ENCODE data around the gene DNM1L. TPM values are rescaled to one million over a fixed set of nuclear protein-coding genes. Genes with fewer than 3 reads are reported as not detected.
A peak's percentile ranks its signal among the peaks of the same experiment; 100 is the strongest.
"Not testable (repeated sequence)": the region's sequence is repeated elsewhere in the genome, so short reads cannot be mapped to it uniquely, and the experiment has no call there.

DNM1L gene
- total RNA-seq, 1 donor = 36.4 TPM

DNA sequence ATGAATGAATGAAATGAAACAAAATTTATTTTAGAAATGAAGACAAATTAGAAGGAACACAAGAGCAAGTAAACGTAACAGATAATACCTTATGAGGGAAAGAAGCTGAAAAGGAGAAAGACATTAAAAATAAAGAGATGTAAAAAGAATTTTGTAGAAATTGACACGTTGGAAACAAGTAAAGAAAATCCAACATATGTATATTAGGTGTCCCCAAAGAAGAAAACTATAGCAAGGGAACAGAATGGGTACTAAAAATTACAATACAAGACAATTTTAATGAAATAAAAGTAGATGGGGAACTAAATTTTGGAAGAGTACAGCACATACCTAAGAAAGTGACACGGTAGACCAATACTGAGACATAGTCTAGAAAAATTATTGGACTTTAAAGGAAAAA, 16.7 kb downstream of the DNM1L start:
- DNase-seq (ENCODE audit: low read depth in 2 of 3, low spot score in 2 of 3) = no peak

DNA sequence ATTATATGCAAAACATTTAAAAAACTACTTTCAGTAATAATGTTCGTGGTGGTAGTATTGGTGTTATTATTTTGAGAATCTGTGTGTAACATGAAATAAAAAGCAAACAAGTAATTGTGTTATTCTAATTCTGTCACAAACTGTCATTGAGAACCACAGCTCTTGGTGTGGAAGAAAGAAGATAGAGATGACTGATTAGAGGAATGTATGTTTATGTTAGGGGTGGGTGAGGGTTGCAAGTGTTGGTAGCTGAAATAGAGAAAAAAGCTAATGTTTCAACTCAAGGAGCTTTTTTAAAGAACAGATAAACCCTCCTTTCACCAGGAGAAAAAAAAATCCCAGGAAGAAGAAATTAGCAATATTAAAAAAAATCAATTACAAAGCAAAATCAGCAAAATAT, 18.3 kb downstream of the DNM1L start:
- no peak for DNase-seq (ENCODE audit: low read depth in 2 of 3, low spot score in 2 of 3)

DNA sequence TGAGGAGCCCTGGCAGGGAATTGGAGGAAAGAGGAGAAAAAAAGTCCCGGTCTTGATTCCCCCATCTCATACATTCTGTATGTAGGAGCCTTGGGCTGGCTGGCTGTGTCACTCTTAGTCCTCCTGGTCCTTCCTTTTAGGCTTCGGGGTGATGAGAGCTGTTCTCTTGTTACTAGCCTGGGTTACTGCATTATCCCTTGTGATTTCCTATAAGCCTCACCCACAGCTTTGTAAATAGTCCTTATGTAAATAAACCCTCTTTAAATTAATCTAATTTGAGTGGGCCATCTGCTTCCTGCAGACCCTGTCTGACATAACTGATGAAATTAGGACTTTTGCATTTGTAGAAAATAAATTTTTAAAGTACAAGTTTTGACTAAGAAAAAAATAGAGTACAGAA, 19.2 kb downstream of the DNM1L start:
- peak in 1 of 3 donors; percentile 31 for DNase-seq (ENCODE audit: low read depth in 2 of 3, low spot score in 2 of 3)

DNA sequence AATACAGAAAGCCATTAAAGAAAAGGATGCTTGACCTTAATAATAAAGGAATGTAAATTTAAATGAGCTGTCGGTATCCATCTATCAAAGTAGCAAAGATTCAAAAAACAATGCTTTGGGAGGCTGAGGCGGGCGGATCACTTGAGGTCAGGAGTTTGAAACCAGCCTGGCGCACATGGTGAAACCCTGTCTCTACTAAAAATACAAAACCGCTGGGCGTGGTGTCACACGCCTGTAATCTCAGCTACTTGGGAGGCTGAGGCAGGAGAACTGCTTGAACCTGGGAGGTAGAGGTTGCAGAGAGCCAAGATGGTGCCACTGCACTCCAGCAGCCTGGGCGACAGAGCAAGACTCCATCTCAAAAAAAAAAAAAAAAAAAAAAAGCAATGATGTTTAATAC, 20.3 kb downstream of the DNM1L start:
- DNase-seq (ENCODE audit: low read depth in 2 of 3, low spot score in 2 of 3) = not testable (repeated sequence)

DNA sequence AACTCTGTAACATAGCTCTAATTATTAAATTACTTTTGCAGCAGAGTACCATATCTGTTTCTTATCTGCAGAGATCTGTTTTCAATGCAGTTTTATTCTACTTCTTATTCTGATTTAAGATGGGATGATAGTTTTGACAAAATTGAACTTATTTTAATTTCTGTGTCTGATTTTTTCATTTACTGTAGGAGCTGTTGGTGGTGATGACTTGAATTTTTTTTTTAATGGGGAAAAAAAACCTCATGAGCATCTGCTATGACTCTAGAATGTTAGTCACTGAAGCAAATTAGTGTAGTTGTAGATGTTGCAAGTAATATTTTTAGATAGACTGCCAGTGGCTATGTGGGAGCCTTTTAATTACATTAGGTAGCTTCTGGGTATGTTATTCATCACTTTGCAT, 23.4 kb downstream of the DNM1L start:
- DNase-seq (ENCODE audit: low read depth in 2 of 3, low spot score in 2 of 3) = peak in 2 of 3 donors; percentile 16 to 44

DNA sequence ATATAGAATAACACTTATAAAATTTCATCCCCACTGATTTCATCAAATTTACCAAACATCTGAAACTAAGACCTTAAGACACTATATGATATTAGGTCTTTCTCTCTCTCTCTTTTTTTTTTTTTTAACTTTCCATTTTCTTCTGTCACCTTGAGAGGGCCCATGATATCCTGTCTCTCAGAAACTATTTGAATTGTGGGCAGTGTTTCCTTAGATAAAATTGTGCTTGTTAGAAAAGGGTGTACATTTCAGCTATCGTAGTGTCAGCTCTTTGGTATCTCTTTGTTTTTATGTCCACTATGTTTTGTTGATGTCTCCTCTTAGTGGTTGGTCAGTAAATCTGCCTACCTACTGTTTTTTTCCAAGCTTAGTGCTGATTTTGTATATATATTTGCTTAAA, 23.8 kb downstream of the DNM1L start:
- peak in 1 of 3 donors; percentile 32 for DNase-seq (ENCODE audit: low read depth in 2 of 3, low spot score in 2 of 3)

DNA sequence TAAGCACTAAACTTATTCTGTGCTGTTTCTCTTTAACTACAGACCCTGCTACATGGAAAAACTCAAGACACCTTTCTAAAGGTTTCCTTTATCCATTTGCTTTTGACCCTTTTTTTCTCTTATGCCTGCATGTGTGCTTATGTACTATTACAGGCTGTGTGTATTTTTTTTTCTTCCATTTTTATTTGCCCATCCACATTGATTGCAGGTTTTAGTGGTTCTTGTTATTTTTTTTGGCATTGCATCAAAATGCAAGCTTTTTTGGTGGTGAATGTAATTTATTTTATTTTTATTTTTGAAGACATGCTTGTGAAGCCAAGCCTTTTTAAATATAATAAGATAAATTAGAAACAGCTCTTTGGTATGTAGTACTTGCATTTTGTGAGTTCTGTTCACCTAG, 26.7 kb downstream of the DNM1L start:
- DNase-seq (ENCODE audit: low read depth in 2 of 3, low spot score in 2 of 3) = no peak

DNA sequence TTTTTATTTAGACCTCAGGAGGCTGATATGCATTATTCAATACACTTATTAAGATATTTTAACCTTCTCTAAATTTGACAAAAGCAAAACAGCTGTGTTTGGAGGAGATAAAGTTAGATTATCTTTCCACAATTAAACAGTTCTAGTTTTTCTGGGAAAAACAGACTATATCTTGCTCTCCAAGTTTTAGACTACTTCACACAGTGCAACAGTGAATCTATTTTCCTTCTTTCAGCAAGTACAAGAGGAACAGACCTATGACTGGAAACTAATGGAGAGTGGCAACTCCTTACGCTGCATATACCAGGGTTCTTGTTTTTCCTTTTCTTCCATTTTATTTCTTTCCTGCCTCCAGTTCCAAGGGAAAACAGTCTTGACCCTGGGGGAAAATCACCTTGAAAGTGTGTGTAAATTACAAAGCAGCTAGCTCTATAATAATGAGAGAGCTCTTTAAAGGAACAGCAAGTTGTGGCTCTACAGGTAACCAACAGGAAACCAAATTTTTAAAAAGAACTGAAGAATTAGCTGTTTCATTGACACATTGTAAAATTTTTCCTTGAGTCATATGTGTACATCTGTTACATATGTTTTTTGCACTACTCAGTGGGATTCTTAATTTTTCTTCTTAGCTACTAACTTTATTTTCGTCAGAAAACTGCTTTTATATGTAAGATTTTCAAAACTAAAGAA, 27.4 kb downstream of the DNM1L start:
- DNase-seq (ENCODE audit: low read depth in 2 of 3, low spot score in 2 of 3) = no peak

DNA sequence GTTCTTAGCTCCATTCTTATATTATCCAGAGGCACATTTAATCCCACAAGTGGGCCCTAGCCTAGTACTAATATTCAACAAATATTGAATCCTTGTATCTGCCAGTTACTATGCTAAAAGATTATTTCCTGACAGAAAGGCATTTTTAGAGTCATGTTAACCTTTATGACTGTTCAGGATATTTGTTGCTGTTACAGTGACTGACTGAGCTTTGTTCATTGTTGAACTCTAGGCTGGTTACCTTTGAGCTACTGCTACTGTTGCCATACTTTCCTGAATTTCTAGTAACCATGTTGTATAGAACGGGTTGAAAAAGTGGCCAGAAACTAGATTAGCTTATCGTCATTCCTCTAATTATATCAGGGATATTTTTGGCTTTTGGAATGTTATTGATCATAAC, 29.8 kb downstream of the DNM1L start:
- DNase-seq (ENCODE audit: low read depth in 2 of 3, low spot score in 2 of 3) = no peak

DNA sequence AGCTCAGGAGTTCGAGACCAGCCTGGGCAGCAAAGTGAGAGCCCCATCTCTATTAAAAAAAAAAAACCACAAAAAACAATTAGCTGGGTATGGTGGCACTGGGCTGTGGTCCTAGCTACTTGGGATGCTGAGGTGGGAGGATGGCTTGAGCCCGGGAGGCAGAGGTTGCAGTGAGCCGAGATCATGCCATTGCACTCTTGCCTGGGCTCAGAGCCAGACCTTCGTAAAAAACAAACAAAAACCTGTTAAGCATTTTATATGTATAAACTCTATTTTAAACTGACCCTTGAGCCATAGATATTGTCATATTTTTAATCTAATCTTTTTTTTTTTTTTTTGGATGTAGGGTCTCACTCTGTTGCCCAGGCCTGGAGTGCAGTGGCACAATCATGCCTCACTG, 35.7 kb downstream of the DNM1L start:
- no peak for DNase-seq (ENCODE audit: low read depth in 2 of 3, low spot score in 2 of 3)

DNA sequence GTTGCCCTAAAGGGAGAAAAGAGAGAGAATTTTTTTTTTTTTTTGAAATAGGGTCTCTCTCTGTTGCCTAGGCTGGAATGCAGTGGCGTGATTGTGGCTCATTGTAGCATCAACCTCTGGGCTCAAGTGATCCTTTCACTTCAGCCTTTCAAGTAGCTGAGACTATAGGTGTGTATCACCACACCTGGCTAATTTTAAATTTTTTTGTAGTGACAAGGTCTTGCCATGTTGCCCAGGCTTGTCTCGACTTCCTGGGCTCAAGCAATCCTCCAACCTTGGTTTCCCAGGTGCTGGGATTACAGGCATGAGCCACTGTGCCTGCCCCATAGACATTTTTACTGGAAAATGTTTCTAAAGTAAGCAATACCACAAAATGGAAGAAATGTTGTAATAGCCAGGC, 39.8 kb downstream of the DNM1L start:
- no peak for DNase-seq (ENCODE audit: low read depth in 2 of 3, low spot score in 2 of 3)

DNA sequence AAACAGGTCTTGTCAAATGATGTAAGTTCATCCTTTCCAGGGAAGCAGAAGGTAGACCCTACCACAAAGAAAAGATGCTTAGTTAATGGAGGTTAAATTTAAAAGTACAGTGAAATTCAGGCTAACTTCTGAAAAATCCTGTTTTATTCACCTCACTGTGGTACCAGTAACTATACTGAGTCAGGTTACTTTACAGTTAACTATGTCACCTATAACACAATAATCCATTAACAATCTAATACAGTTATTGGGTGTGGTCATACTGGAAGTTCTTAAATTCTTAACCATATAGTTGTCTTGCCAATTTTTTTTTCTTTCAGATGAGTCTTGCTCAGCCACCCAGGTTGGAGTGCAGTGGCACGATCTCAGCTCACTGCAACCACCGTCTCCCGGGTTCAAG, 46.2 kb downstream of the DNM1L start:
- DNase-seq (ENCODE audit: low read depth in 2 of 3, low spot score in 2 of 3) = not testable (repeated sequence)

DNA sequence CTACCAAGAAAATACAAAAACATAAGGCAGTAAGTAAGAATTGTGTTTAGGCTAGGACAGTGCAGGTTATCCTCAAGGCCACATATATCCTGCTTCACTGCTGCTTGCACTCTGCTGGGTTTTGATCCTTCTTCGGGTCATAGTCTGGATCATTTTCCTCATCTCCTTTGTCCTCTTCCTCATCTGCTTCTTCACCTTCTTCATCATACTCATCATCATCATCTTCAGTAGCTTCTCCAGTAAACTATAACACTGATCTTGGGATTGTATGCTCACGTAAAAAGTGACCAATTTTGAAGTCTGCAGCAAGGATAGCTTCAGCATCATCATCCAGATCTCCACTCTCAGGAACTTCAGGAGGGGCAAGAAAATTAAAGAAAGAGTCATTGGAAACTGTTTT, 47.2 kb downstream of the DNM1L start:
- no peak for DNase-seq (ENCODE audit: low read depth in 2 of 3, low spot score in 2 of 3)

DNA sequence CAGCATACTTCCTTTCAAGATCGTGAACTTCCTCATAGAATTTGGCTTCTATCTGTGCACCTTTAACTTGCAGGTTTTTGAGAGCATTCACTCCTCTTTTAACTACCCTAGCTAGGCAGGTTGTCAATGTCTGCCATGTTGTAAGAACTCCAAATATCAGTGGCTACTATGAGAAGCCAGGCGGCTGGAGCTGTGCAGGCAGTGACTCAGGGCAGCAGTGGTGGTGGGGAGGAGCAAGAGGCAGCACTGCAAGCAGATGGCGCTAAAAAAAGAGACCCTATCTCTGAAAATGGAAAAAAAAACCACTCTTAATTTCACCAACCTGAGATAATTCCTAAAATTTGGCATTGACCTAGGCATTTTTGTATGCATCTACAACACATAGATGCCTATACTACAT, 48.1 kb downstream of the DNM1L start:
- DNase-seq (ENCODE audit: low read depth in 2 of 3, low spot score in 2 of 3) = no peak

DNA sequence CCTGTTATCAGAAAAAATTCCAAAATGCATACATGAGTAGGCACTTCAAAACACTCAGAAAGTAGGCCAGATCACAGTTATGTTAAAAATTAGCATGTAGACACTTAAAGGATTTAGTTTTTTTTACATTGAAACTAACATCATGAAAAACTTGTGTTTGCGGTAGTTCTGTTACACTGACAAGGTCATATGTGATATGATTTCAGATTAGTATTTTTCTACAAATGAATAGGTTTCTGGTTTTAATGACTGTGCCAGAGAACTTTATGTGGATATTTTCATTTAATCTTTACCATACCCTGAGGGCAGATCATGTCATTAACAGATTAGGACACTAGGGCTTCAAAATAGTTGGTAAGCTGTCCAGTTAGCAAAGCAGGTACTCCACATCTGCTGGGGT, 55.9 kb downstream of the DNM1L start:
- DNase-seq (ENCODE audit: low read depth in 2 of 3, low spot score in 2 of 3) = no peak

DNA sequence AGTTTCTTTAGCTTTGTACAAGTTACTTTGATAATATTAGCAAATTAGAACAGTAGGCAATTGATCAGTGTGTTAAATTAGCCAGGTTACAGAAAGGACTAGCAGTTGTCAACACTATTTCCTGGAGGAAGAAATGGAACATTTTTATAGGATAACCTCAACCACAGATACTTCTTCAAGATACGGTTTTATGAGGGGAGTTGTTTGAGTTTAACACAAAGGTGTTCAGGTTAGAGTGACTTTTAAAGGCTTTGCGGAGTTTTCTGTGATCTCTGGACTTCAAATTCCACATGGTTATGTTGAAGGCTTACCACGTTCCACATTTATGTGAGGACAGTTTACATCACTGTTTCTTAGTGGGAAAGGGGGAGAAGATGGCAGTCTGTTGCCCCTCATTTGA, 57.3 kb downstream of the DNM1L start:
- no peak for DNase-seq (ENCODE audit: low read depth in 2 of 3, low spot score in 2 of 3)

DNA sequence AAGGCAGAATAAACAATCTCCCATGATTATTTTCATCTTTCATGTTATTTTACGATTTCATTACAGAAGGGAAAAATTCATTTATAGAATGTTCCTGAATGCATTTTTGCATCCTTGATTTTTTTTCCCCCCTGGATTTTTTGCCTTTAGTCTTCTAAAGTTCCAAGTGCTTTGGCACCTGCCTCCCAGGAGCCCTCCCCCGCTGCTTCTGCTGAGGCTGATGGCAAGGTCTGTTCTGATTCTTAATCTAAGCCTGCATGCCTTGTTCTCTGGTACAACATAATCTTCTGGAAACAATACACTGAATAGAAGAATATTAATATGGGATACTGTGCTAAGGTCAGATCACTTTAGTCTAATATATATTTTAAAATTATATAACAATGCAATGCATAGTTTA, 58.6 kb downstream of the DNM1L start:
- no peak for DNase-seq (ENCODE audit: low read depth in 2 of 3, low spot score in 2 of 3)

DNA sequence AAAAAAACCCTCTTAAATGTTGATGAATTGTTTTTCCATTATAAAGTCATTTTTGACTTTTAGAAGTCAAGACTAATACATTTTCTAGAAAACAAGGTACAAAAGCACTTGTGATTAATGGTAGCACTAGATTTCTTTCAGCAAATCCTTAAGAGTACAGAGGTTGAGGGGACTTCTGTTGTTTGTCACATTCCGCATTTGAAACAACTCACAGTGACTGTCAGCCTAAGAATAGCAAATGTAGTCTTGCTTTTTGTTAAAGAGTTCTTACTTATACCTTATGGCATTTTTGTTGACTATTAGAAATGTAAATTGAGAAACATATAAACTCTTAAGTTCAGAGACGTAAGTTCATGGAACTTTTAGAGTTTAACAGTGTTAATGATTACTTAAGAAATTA, 60.2 kb downstream of the DNM1L start:
- DNase-seq (ENCODE audit: low read depth in 2 of 3, low spot score in 2 of 3) = no peak

DNA sequence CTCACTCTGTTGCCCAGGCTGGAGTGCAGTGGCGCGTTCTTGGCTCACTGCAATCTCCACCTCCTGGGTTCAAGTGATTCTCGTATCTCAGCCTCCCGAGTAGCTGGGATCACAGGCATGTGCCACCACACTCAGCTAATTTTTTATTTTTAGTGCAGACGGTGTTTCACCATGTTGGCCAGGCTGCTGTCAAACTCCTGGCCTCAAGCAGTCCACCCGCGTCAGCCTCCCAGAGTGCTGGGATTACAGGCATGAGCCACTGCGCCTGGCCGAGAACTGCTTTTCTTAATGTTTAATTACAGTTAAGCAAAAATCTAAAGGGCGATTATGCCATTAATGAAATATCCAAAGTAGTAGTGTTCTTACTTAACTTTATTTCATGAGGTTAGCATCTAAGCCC, 63.0 kb downstream of the DNM1L start:
- no peak for DNase-seq (ENCODE audit: low read depth in 2 of 3, low spot score in 2 of 3)

DNA sequence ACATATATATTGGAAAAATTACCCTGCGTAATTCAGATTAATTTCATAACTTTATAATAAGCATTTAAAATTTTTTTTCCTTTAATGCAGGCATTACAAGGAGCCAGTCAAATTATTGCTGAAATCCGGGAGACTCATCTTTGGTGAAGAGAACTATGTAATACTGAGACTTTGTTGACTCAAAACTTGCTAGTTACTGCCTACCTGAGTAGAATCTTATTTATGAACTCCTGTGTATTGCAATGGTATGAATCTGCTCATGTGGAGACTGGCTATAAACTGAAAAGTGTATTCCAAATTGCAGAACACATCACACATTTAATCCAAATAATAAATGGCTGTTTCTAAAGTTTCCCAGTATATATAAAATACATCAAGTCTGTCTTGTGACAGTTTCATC, 64.2 kb downstream of the DNM1L start:
- DNase-seq (ENCODE audit: low read depth in 2 of 3, low spot score in 2 of 3) = no peak

DNA sequence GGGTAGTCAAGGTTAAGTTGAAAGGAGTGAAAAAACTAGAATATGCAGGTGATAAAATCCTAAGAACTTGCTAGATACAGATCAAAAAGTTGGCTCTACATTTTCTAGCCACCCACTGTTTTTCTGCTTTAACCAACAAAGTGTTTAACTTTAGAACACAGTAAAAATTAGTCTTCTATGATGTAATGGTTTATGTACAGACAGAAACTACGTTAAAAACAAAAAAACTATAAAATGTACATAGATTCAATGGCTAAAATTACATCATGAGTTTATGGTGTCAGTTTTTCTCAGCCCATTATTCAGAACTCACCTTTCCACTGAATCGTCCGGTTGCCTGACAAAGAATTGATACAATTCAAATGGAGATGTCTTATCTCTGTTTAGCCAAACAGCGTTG, 74.5 kb downstream of the DNM1L start:
- no peak for DNase-seq (ENCODE audit: low read depth in 2 of 3, low spot score in 2 of 3)

DNA sequence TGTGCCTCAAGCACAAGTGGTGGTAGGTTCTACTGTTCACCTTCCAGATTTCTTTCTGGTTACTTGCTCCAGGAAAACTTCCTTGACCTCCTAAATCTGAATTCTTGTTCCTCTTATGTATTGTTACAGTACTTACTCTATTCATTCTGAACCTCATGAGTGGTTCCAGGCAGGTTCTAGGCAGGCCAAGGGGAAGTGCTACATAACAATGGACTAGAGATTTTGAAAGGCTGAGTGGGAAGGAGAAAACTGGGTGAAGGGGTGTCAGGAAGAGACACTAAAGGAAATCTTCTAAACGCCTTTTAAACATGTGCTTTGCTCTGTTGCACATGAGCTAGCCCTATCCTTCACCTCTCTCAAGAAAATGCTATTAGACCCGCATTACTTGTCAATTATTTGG, 75.0 kb downstream of the DNM1L start:
- no peak for DNase-seq (ENCODE audit: low read depth in 2 of 3, low spot score in 2 of 3)

DNA sequence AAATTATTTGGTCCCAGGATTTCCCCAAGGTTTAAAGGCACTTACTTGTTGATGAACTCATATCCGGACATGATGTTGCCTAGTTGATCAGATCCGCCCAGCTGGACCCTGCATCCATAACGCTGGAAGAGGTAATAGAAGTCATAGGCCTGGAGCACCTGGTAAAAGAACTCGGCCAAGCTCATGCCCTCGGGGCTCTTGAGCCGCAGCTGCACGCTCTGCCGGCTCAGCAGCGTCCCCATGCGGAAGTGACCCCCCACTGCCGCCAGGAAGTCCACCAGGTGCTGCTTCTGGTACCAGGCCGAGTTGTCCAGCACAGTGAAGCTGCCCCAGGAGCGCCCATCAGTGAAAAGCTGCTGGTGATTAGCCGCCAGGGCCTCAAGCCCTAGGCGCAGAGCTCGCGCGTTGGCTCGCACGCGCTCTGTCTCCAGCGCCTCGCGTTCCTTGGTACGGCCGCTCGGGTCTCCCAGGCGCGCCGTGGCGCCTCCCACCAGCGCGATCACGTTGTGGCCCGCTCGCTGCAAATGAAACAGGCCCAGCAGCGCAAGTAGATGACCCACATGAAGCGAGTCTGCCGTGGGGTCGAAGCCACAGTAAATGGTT, 76.1 kb downstream of the DNM1L start:
- DNase-seq (ENCODE audit: low read depth in 2 of 3, low spot score in 2 of 3) = peak; percentile 39 to 72 (median 71)
